SK-N-SH (cell line): ENCODE results near the gene ZFP36L1. TPM values are rescaled to one million over a fixed set of nuclear protein-coding genes. Genes with fewer than 3 reads are reported as not detected.

ENCODE experiments used
- CTCF ChIA-PET: fragments of 300-600, 350-600 bp; formaldehyde crosslinking; extraction: SDS; loops from one replicate; lab custom pipeline; 2021; lab: Yijun Ruan, JAX
- POLR2A ChIA-PET: fragments of 350-600 bp; sonication (Branson Sonifier 250); formaldehyde crosslinking; extraction: SDS; loops from one replicate; lab custom pipeline; 2020; ENCODE audit warnings: antibody characterized with exemption, inconsistent platforms; lab: Yijun Ruan, JAX
- DNase-seq: peaks from one replicate; pipeline ENCODE4 v3.0.0; 2012
- H2AFZ ChIP-seq: fragments of 200-600 bp; sonication (generic); 2 replicates; pipeline ENCODE4 v1.8.1; 2016; ENCODE audit warnings: antibody characterized with exemption, mild to moderate bottlenecking, low read depth
- H3F3A ChIP-seq: fragments of 200-600 bp; sonication (generic); replicated peaks from 2 replicates; pipeline ENCODE3; 2016; ENCODE audit warnings: antibody characterized with exemption, mild to moderate bottlenecking; ENCODE audit not compliant: insufficient read depth
- H3K27ac ChIP-seq, 2 experiments: fragments of 200-500 bp in 1 of 2; fragments of 200-600 bp in 1 of 2; sonication (Bioruptor generic) in 1 of 2; sonication (generic), shearing (Covaris generic) in 1 of 2; 2 replicates each; pipeline versions ENCODE4 v1.5.1 to v1.6.1; 2014 to 2016; ENCODE audit warnings: low read depth in 2 of 2, inconsistent platforms in 1 of 2, low read length in 1 of 2, mild to moderate bottlenecking in 1 of 2, mixed read lengths in 1 of 2
- H3K27me3 ChIP-seq: fragments of 200-600 bp; sonication (generic), shearing (Covaris generic); 2 replicates; pipeline ENCODE4 v1.6.1; 2016; ENCODE audit warnings: mixed run types; ENCODE audit not compliant: insufficient read depth
- H3K36me3 ChIP-seq, 2 experiments: fragments of 200-500 bp in 1 of 2; fragments of 200-600 bp in 1 of 2; sonication (Bioruptor generic) in 1 of 2; sonication (generic) in 1 of 2; replicated peaks in 1 of 2; 2 replicates each; pipeline versions ENCODE3 to v1.5.1; 2014 to 2016; ENCODE audit warnings: low read length in 1 of 2, mild to moderate bottlenecking in 1 of 2; ENCODE audit not compliant: insufficient read depth in 2 of 2, control insufficient read depth in 1 of 2
- H3K4me1 ChIP-seq, 2 experiments: fragments of 200-500 bp in 1 of 2; fragments of 200-600 bp in 1 of 2; sonication (Bioruptor generic) in 1 of 2; sonication (generic), shearing (Covaris generic) in 1 of 2; 2 replicates each; pipeline versions ENCODE4 v1.5.1 to v1.6.1; 2014 to 2016; ENCODE audit warnings: low read depth in 1 of 2, low read length in 1 of 2, mixed run types in 1 of 2; ENCODE audit not compliant: insufficient read depth in 2 of 2, control insufficient read depth in 1 of 2
- H3K4me2 ChIP-seq: fragments of 200-600 bp; sonication (generic), shearing (Covaris generic); 2 replicates; pipeline ENCODE4 v1.6.1; 2017; ENCODE audit warnings: mixed run types
- H3K4me3 ChIP-seq, 2 experiments: fragments of 200-500 bp in 1 of 2; fragments of 200-600 bp in 1 of 2; sonication (Bioruptor generic) in 1 of 2; sonication (generic), shearing (Covaris generic) in 1 of 2; 2 replicates each; pipeline versions ENCODE4 v1.5.1 to v1.8.1; 2014 to 2016; ENCODE audit warnings: low read depth in 2 of 2, inconsistent platforms in 1 of 2, low read length in 1 of 2, mild to moderate bottlenecking in 1 of 2, mixed read lengths in 1 of 2, moderate library complexity in 1 of 2
- H3K79me2 ChIP-seq: fragments of 200-600 bp; sonication (generic); 2 replicates; pipeline ENCODE4 v1.8.1; 2017; ENCODE audit warnings: mild to moderate bottlenecking; ENCODE audit not compliant: insufficient read depth
- H3K9ac ChIP-seq: fragments of 200-600 bp; sonication (generic); 2 replicates; pipeline ENCODE4 v1.6.1; 2017; ENCODE audit warnings: mixed run types
- H3K9me2 ChIP-seq: fragments of 200-600 bp; sonication (generic); 2 replicates; pipeline ENCODE4 v1.6.1; 2017; ENCODE audit warnings: mixed run types
- H3K9me3 ChIP-seq: fragments of 200-600 bp; sonication (generic); 2 replicates; pipeline ENCODE4 v1.6.1; 2017; ENCODE audit warnings: mixed run types, mild to moderate bottlenecking, moderate library complexity
- H4K20me1 ChIP-seq: fragments of 200-600 bp; sonication (generic); 2 replicates; pipeline ENCODE4 v1.6.1; 2017; ENCODE audit warnings: mild to moderate bottlenecking, mixed run types; ENCODE audit not compliant: insufficient read depth
- ELF1 ChIP-seq: IDR thresholded peaks from 2 replicates; pipeline ENCODE4 v1.4.0; 2012
- EZH2phosphoT487 ChIP-seq: fragments of 200-600 bp; sonication (generic); IDR thresholded peaks from 2 replicates; pipeline ENCODE4 v1.6.1; 2017; ENCODE audit warnings: low read depth, mixed run types, mild to moderate bottlenecking, antibody characterized with exemption, moderate library complexity, borderline replicate concordance
- FOSL2 ChIP-seq: IDR thresholded peaks from 2 replicates; pipeline ENCODE4 v1.4.0; 2012; ENCODE audit warnings: low read depth, mild to moderate bottlenecking, moderate library complexity, borderline replicate concordance
- FOXM1 ChIP-seq: IDR thresholded peaks from 2 replicates; pipeline ENCODE4 v1.4.0; 2012; ENCODE audit warnings: low read depth, mild to moderate bottlenecking
- GATA2 ChIP-seq: sonication (generic); formaldehyde crosslinking; IDR thresholded peaks from 2 replicates; pipeline ENCODE4 v1.5.0; 2020; ENCODE audit warnings: mild to moderate bottlenecking, missing genetic modification reagents
- MEF2A ChIP-seq: IDR thresholded peaks from 2 replicates; pipeline ENCODE4 v1.4.0; 2012; ENCODE audit warnings: low read depth, borderline replicate concordance
- MXI1 ChIP-seq: IDR thresholded peaks from 2 replicates; pipeline ENCODE4 v1.6.1; 2012; ENCODE audit warnings: mild to moderate bottlenecking, low read depth, low read length, improper control_type of control experiment
- RAD21 ChIP-seq: IDR thresholded peaks from 2 replicates; pipeline ENCODE4 v1.6.1; 2012; ENCODE audit warnings: mild to moderate bottlenecking, low read length
- RCOR1 ChIP-seq: fragments of 150-350 bp; IDR thresholded peaks from 2 replicates; pipeline ENCODE4 v1.6.1; 2017; ENCODE audit warnings: antibody characterized with exemption, low read length
- RXRA ChIP-seq: IDR thresholded peaks from 2 replicates; pipeline ENCODE4 v1.4.0; 2012; ENCODE audit warnings: low read depth, mild to moderate bottlenecking, borderline replicate concordance
- TAF1 ChIP-seq: IDR thresholded peaks from 2 replicates; pipeline ENCODE4 v1.6.1; 2012; ENCODE audit warnings: low read depth, mild to moderate bottlenecking, low read length, moderate library complexity, borderline replicate concordance
- TCF12 ChIP-seq: IDR thresholded peaks from 2 replicates; pipeline ENCODE4 v1.4.0; 2012
- TEAD4 ChIP-seq: IDR thresholded peaks from 2 replicates; pipeline ENCODE4 v1.4.0; 2012; ENCODE audit warnings: mild to moderate bottlenecking, borderline replicate concordance; ENCODE audit not compliant: insufficient read depth
- WGBS: methylation state at CpG from one replicate; pipeline ENCODE4 v1.1.6; 2017; ENCODE audit warnings: low lambda C conversion rate; 5-methylcytosine and 5-hydroxymethylcytosine counted together
- polyA plus RNA-seq, 3 experiments: library from polyadenylated mRNA; depleted of rRNA; stranded (reverse); fragments of >200 nt; gene quantifications; 2 replicates each; pipeline ENCODE4 v1.2.3, GENCODE V29; 2012
- TF ChIP-seq, protein P1 (sequence below): IDR thresholded peaks from 2 replicates; pipeline ENCODE4 v1.6.1; 2012; ENCODE audit warnings: mild to moderate bottlenecking, low read depth, low read length, moderate library complexity
- TF ChIP-seq, protein P2 (sequence below): fragments of 200-600 bp; sonication (generic); IDR thresholded peaks from 2 replicates; pipeline ENCODE4 v1.6.1; 2017; ENCODE audit warnings: antibody characterized with exemption, mild to moderate bottlenecking, moderate library complexity
- TF ChIP-seq, protein P3 (sequence below): IDR thresholded peaks from 2 replicates; pipeline ENCODE4 v1.4.0; 2012; ENCODE audit warnings: low read depth, borderline replicate concordance
- TF ChIP-seq, protein P4 (sequence below): IDR thresholded peaks from 2 replicates; pipeline ENCODE4 v1.4.0; 2012; ENCODE audit warnings: low read depth
- TF ChIP-seq, protein P5 (sequence below): fragments of 150-350 bp; IDR thresholded peaks from 2 replicates; pipeline ENCODE4 v1.6.1; 2016; ENCODE audit warnings: mild to moderate bottlenecking, low read depth, low read length
- TF ChIP-seq, protein P6 (sequence below): IDR thresholded peaks from 2 replicates; pipeline ENCODE4; 2012
- TF ChIP-seq, protein P7 (sequence below): IDR thresholded peaks from 2 replicates; pipeline ENCODE4 v1.4.0; 2012; ENCODE audit warnings: low read depth, borderline replicate concordance

ZFP36L1 gene
- polyA plus RNA-seq, 1 of the 3 experiments (the other 2 are of a cell fraction): 16.5 TPM

DNA sequence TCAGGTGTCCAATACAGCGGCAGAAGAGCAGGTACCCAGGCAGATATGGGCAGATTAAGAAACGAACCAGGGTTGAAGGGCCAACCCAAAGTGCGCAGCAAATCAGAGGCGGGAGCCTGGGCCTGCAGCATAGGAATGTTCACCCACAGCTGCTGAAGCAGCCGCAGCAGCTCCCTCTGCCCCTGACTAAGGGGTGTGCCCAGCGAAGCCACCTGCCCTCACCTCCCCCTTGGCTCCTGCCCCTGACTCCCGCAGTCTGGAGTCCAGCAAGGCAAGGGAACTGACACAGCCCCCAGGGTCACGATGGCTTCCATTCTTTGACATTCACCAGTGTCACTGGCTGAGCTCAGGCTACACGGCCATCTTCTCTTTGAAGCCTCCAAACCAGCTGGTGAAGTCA, 27.3 kb upstream of the ZFP36L1 start:
- Histone ChIP-seq H4K20me1 (no peaks in the 10 kb centered on the region), H3K27ac (no peak overlapping the region), H2AFZ (no peak overlapping the region), H3K9me3 (no peaks in the 10 kb centered on the region), H3K4me3 (no peak overlapping the region), H3K4me1 (peaks cover 7 to 13% of the 10 kb centered on the region in 2 experiments; a peak in 3 of 4 replicates), H3K4me2 (no peak overlapping the region), H3K9me2 (no peaks in the 10 kb centered on the region), H3K27me3 (no peaks in the 10 kb centered on the region), H3F3A (peaks cover 12% of the 10 kb centered on the region), H3K79me2 (no peaks in the 10 kb centered on the region), H3K36me3 (no peaks in the 10 kb centered on the region), H3K9ac (no peak overlapping the region)
- peak; percentile 11 for DNase-seq
- WGBS: 100% methylated on average over 4 of the region's 9 CpGs
- POLR2A ChIA-PET: no interaction called here
- CTCF ChIA-PET: interaction anchor here (1.0 to 15.3 kb wide), 7 partner anchors 24 to 983 kb away, joined by 3 to 232 read pairs (median 8); no protein-coding TSS in a partner anchor
- TF ChIP-seq ELF1 (no peak), MEF2A (no peak), TAF1 (no peak), MXI1 (no peak), FOSL2 (no peak), RCOR1 (no peak), TEAD4 (no peak), EZH2phosphoT487 (no peak), TCF12 (no peak), FOXM1 (no peak), RXRA (no peak), RAD21 (no peak), GATA2 (CRISPR knock-in tag) (no peak)
- TF ChIP-seq, protein P1, sequence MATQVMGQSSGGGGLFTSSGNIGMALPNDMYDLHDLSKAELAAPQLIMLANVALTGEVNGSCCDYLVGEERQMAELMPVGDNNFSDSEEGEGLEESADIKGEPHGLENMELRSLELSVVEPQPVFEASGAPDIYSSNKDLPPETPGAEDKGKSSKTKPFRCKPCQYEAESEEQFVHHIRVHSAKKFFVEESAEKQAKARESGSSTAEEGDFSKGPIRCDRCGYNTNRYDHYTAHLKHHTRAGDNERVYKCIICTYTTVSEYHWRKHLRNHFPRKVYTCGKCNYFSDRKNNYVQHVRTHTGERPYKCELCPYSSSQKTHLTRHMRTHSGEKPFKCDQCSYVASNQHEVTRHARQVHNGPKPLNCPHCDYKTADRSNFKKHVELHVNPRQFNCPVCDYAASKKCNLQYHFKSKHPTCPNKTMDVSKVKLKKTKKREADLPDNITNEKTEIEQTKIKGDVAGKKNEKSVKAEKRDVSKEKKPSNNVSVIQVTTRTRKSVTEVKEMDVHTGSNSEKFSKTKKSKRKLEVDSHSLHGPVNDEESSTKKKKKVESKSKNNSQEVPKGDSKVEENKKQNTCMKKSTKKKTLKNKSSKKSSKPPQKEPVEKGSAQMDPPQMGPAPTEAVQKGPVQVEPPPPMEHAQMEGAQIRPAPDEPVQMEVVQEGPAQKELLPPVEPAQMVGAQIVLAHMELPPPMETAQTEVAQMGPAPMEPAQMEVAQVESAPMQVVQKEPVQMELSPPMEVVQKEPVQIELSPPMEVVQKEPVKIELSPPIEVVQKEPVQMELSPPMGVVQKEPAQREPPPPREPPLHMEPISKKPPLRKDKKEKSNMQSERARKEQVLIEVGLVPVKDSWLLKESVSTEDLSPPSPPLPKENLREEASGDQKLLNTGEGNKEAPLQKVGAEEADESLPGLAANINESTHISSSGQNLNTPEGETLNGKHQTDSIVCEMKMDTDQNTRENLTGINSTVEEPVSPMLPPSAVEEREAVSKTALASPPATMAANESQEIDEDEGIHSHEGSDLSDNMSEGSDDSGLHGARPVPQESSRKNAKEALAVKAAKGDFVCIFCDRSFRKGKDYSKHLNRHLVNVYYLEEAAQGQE: no peak
- TF ChIP-seq, protein P2, sequence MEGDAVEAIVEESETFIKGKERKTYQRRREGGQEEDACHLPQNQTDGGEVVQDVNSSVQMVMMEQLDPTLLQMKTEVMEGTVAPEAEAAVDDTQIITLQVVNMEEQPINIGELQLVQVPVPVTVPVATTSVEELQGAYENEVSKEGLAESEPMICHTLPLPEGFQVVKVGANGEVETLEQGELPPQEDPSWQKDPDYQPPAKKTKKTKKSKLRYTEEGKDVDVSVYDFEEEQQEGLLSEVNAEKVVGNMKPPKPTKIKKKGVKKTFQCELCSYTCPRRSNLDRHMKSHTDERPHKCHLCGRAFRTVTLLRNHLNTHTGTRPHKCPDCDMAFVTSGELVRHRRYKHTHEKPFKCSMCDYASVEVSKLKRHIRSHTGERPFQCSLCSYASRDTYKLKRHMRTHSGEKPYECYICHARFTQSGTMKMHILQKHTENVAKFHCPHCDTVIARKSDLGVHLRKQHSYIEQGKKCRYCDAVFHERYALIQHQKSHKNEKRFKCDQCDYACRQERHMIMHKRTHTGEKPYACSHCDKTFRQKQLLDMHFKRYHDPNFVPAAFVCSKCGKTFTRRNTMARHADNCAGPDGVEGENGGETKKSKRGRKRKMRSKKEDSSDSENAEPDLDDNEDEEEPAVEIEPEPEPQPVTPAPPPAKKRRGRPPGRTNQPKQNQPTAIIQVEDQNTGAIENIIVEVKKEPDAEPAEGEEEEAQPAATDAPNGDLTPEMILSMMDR: no peak
- TF ChIP-seq, protein P3, sequence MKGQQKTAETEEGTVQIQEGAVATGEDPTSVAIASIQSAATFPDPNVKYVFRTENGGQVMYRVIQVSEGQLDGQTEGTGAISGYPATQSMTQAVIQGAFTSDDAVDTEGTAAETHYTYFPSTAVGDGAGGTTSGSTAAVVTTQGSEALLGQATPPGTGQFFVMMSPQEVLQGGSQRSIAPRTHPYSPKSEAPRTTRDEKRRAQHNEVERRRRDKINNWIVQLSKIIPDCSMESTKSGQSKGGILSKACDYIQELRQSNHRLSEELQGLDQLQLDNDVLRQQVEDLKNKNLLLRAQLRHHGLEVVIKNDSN: no peak
- TF ChIP-seq, protein P4, sequence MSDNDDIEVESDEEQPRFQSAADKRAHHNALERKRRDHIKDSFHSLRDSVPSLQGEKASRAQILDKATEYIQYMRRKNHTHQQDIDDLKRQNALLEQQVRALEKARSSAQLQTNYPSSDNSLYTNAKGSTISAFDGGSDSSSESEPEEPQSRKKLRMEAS: no peak
- TF ChIP-seq, protein P5, sequence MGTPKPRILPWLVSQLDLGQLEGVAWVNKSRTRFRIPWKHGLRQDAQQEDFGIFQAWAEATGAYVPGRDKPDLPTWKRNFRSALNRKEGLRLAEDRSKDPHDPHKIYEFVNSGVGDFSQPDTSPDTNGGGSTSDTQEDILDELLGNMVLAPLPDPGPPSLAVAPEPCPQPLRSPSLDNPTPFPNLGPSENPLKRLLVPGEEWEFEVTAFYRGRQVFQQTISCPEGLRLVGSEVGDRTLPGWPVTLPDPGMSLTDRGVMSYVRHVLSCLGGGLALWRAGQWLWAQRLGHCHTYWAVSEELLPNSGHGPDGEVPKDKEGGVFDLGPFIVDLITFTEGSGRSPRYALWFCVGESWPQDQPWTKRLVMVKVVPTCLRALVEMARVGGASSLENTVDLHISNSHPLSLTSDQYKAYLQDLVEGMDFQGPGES: no peak
- TF ChIP-seq, protein P6, sequence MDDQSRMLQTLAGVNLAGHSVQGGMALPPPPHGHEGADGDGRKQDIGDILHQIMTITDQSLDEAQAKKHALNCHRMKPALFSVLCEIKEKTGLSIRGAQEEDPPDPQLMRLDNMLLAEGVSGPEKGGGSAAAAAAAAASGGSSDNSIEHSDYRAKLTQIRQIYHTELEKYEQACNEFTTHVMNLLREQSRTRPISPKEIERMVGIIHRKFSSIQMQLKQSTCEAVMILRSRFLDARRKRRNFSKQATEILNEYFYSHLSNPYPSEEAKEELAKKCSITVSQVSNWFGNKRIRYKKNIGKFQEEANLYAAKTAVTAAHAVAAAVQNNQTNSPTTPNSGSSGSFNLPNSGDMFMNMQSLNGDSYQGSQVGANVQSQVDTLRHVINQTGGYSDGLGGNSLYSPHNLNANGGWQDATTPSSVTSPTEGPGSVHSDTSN: no peak
- TF ChIP-seq, protein P7, sequence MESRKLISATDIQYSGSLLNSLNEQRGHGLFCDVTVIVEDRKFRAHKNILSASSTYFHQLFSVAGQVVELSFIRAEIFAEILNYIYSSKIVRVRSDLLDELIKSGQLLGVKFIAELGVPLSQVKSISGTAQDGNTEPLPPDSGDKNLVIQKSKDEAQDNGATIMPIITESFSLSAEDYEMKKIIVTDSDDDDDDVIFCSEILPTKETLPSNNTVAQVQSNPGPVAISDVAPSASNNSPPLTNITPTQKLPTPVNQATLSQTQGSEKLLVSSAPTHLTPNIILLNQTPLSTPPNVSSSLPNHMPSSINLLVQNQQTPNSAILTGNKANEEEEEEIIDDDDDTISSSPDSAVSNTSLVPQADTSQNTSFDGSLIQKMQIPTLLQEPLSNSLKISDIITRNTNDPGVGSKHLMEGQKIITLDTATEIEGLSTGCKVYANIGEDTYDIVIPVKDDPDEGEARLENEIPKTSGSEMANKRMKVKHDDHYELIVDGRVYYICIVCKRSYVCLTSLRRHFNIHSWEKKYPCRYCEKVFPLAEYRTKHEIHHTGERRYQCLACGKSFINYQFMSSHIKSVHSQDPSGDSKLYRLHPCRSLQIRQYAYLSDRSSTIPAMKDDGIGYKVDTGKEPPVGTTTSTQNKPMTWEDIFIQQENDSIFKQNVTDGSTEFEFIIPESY: no peak
